HG03378 (cell line): ENCODE measurements around the gene ATP11A.

ENCODE experiments used
- ATAC-seq: cut with Tn5 transposase; IDR thresholded peaks from one replicate; pipeline ENCODE4 v1.9.1; 2021; ENCODE audit warnings: mild to moderate bottlenecking, moderate library complexity; ENCODE audit not compliant: unreplicated experiment

ATP11A gene

DNA sequence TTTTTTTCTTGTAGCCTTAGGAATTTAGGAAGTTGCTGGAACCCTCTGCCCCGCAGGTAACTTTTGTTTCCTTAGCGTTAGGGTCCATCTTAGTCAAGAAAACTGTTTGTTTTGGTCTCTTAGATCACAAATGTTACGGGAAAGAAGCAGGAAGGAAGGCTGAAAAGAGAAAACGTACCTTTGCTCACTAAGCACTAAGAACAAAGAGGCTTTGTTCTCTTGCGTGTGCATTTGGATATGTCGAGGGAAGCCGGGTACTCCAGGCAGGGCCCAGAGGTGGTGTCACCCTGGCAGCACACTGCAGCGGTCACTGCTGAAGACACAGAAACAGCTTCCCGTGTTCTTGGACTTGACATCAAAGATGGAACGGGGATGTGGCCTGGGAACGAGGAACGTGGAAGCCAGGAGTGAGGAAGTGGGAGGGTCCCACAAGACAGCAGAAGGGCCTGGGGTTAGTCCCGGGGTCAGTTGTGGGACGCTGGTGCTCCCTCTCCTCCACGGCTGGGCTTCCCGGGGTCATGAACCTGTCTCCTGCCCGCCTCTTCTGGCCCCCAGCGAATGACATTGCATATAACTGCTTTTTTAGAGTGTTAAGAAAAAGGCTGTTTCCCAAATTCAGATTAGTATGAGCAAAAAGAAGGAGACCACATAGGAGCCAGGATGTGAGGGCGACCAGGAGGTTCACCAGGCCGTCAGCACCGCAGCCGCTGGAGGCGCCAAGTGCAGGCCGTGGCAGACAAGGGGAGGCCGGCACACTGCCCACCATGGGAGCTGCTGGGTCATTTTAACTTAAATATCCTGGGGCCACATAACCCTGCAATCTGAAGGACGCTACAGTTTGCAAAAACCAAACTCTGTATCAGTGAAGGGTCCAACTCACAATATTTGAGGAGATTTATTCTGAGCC is 31.6 kb downstream of the ATP11A start:
- no peak for ATAC-seq

DNA sequence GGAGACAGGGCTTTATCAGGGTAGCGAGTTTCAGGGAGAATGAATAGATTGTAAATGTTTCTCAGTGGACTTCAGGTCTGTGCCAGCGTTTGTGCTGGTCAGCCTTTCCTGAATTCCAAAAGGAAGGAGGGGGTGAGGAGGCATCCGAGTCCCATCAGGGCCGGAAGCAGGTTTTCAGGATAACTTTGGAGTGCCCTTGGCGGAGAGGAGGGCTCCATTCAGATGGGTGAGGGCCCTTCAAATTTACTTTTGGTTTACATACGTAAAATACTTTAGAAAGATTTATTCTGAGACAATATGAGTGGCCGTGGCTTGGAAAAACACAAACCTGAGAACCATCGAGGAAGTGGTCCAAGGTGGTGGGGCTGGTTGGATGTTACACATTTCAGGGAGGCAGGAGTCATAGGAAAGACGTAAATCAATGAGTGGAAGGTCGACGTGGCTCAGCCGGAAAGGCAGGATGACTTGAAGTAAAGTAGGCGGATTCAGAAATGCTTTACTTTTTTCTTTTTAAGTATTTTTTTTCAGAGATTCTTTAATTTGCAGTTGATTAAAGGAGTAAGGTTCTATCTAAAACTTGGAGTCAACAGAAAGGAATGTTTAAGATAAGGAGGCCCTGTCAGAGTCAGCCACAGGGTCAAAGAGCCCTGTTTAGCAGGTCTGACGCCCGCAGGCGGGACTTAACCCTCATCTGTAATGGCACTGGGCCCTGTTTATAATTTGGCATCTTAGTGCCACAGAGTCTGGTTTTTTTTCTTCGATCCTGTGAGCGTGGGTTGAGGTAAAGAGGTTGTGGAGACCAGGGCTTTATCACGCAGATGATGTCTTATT is 32.8 kb downstream of the ATP11A start:
- no peak for ATAC-seq

DNA sequence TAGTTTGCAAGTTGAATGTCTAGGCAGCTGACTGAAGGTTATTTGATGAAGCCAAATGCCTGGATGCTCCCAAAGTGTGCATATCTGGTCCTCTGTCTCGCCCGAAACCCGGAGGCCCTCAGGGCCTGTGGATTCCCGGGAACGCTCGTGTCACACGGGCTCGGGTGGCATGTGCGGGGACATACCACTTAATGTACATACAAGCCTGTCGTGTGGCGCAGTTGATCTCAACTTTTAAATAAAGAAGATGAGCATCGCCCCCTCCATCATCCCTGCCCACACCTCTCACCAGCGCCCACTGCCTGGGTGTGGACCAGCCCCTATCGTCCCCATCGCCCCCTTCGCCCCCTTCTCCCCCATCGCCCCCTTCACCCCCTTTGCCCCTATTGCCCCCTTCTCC is 33.9 kb downstream of the ATP11A start:
- no peak for ATAC-seq

DNA sequence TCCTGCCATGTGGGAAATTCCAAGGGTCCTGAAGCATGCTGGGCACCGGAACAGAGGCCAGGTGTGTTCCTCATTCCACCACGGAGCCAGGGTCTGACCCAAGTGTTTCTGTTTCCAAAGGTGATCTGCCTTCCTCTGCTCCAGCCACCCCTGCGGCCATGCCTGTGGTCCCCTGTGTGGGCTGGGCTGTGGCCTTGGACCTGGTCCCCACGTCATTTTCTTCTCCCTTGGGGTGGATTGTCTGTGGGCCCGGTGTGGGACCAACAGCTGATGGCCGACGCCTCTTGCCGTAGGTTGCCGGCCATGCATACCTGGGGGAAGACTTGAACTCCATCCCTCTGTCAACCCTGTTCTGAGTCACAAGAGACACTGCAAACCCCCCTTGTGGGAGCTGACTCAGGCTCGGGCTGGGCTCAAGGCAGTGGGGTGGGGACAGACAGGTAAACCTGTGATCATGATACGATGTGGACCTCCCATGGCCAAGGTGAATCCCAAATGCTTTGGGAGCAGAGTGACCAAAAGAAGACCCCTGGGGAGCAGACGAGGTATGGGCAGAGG is 35.0 kb downstream of the ATP11A start:
- ATAC-seq: no peak

DNA sequence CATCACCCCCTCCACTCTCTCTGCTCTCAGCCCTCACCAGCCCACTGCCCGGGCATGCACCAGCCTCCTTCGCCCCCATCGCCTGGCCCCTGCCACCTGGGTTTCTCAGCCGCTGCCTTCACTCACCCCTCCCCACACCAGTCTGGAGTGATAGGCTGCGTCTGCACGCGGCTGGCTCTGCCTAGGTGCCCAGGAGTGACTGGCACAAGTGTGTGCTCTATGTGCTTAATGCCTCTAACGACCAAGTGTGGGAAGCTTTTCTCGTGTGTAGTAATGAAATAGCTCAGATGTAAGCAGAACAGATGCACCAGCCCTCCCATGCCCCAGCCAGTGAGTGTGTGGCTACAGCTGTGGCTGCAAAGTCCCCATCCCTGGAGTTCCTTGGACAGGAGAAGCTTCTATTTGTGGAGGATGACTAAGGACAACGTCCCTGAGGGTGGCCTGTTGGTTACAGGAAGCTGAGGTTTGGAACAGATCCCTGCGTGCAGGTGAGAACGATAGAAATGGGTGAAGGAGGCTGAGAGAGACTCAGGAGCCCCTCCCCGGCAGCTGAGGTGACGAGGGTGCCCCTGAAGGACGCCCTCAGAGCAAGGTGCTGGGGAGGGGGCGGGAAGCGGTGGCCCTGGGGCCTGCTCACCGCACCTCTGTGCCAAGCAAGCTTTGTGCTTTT is 35.6 kb downstream of the ATP11A start:
- ATAC-seq: peak; percentile 62

DNA sequence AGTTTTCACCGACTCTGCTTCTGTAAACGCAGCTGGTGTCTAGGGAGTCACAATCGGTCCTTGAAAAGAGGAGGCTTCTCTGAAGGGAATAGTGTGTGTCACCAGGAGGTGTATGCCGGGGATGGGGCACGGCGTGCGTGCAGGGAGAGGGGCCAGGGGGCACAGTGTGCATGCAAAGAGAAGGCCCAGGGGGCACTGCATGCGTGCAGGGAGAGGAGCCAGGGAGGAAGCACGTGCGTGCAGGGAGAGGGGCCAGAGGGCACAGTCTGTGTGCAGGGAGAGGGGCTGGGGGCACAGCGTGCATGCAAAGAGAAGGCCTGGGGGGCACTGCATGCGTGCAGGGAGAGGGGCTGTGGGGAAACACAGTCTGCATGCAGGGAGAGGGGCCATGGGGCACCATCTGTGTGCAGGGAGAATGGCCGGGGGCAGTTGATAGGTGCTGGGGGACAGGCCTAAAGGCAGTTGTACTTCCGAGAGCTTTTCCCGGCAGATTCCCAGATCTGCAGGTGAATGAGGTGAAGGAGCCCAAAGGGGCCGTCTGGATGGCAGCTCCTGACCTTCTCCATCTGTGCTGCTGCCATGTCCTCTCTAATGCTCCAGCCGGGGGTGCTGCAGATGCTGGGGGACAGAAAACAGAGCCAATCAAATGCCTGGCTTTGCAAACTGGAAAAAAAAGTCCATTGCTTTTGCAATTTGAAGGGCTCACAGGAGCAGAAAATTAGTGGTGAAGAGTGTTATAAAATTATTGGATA is 36.4 kb downstream of the ATP11A start:
- ATAC-seq: peak; percentile 19

DNA sequence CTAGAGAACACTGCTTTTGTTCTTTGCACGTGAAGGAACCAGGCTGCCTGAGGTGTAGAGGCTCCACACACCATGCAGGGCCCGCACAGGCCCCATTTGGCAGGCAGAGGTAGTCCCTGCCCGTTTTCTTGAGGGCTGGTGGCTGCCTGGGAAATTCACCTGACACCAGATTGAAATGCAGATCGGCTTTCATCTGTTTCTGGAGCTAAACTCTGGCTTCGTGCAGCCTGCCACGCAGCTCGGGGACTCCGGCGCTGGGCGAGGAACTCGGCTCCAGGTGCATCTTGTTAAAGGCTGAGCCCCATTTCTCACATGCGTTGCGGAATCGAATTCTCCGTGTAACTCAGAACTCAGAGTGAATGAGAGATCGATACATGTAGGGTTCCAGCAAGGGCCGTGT is 37.7 kb downstream of the ATP11A start:
- ATAC-seq: no peak

DNA sequence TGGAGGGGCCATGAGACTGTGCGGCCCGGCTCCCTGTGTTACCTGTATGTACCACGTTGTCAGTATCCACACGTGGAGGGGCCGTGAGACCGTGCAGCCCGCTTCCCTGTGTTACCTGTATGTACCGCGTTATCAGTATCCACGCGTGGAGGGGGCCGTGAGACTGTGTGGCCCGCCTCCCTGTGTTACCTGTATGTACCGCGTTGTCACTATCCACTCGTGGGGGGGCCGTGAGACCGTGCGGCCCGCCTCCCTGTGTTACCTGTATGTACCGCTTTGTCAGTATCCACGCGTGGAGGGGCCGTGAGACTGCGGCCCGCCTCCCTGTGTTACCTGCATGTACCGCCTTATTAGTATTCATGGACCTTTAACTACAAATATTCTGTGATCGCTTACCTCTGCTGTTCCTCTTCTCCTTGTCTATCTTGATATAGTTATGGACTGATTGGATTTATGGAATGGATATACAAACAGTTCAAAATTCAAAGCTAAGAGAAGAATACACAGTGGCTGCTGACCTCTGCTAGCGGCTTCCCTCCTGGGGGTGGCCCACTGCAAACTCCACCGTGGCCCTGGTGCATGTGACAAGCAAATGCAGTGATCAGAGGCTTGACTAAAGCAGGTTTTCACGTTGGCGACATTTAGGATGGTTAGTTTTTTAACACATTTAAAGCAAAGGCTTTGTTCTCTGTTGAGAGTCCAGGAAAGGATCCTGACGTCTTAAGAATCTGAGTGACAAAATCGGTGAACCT is 38.7 kb downstream of the ATP11A start:
- no peak for ATAC-seq

DNA sequence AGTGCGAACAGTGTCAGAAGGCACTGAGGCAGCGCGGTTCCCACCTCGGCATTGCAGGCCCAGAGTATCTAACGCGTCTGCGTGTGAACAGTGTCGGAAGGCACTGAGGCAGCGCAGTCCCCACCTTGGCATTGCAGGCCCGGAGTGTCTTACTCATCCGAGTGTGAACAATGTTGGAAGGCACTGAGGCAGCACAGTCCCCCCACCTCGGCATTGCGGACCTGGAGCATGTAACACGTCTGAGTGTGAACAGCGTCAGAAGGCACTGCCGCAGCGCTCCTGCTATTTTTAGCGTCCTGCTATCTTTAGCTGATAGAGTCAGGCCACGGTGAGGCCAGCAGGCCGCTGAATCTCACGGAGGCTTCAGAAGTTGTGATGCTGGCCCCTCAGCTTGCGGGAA is 39.6 kb downstream of the ATP11A start:
- ATAC-seq: no peak

DNA sequence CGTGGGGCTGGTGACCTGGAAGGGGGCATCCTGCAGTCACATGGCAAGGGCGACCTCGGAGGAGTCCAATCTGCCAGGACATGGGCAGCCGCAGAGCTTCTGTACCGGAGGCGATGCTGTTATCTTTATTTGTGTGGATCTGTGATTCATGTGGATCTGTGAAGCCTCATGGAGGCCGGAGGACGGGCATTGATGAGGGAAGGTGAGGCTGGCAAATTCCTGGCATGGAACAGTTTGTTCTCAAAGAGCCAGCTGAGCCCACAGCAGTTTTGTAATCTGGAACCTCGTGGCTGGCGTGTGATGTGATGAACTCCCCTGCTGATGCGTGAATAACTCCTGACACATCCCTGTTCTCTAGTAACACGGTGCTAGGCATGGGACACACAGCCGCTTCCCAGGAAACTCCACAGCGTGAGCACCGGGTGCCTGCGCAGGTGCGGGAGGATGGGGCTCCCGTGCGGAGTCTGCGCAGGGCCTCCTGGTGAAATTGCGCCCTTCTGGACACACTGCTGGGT is 40.4 kb downstream of the ATP11A start:
- no peak for ATAC-seq

DNA sequence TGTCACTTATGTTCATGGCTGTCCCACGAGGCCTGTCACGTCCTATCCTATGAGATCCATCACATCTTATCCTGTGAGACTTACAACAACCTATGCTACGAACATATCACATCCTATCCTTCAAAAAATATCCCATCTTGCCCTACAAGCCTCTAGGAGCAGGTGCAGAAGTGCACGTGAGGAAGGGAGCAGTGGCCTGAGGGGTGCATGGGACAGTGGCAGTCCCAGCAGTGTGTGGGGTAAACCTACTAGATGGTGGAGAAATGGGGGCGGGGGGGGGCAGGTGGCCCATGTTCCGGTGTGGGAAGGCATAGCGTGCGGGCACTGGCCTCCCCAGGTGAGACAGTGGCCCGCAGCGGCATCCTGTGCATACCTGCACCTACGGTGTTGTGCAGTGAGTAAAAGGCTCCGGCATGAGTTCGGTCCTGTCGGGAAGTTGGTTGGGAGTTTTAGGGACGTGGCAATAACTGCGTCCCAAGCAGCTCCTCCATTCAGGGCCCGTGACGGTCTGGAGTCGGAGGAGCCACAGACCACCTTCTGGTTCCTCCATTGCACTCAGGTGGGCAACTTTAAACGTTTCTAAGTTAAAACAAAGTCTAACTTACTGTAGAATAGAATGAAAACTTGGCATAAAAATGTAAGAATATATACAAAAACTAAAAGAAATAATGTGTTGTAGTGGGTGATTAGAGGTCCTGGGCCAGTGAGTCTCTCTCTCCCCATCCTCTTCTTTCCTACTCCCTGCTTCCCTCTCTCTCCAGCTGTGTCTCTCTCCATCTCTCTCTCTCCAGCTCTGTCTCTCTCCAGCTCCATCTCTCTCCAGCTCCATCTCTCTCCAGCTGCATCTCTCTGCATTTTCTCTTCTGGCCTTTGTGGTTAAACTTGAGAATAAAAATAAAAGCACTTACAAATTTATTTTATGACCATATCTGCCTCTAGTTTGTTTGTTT is 42.1 kb downstream of the ATP11A start:
- no peak for ATAC-seq

DNA sequence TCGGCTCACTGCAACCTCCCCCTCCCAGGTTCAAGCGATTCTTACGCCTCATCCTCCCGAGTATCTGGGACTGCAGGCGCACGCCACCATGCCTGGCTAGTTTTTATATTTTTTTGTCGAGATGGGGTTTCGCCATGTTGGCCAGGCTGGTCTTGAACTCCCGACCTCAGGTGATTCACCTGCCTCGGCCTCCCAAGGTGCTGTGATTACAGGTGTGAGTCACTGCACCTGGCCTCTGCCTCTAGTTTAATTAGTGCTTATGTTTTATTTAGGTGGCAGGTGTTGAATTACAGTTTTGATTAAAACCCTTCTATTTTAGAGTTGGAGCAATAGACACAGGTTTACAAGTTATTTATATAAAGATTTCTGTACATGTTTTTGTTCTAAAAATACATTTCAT is 42.8 kb downstream of the ATP11A start:
- no peak for ATAC-seq

DNA sequence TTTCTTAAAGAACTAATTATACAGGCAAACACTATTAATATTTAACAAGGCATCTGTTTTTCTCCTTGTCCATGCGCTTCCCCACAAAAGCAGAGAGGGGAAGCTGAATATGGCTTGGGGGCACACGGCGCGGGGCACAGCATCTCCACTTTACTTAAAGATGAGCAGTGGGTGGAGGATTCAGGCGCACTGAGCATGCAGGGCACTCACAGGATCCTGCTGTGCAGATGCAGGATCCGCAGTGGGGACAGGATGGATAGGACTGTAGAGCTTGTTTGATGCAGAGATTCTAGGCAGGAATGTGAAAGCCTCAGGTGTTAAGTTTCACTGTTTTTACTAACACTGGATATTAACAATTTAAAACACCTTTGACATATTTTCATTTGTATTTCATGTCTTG is 43.3 kb downstream of the ATP11A start:
- no peak for ATAC-seq

DNA sequence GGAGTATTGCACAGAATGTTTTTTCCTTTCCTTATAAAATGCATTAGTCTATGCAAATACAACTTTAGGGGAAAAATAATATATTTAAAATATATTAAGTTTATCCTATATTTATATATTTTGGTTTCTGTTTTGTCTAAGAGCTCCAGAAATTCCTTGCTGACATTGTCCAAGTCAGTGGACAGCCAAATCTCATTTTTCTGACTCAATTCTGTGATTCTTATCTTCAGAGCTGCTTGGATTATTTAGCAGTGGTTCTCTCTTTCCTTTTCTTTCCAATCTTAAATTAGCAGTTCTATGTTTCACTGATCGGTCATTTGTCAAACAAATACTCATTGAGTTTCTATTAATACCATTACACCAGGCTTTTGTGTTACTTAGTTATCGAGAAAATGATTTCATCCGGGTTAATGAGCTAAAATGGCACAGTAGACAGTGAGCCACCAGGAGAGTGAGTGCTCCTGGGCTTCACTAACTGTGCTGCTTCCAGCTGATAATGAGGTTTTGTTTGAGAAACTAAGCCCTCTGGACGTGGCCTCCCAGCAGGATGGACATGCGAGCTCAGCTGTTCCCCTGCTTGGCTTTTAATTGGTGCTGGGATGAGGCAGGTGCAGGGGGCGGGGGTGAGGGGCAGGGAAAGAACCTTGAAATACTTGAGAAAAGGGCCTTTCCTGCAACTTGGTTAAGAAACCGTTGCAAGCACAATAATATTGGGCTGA is 44.0 kb downstream of the ATP11A start:
- no peak for ATAC-seq

DNA sequence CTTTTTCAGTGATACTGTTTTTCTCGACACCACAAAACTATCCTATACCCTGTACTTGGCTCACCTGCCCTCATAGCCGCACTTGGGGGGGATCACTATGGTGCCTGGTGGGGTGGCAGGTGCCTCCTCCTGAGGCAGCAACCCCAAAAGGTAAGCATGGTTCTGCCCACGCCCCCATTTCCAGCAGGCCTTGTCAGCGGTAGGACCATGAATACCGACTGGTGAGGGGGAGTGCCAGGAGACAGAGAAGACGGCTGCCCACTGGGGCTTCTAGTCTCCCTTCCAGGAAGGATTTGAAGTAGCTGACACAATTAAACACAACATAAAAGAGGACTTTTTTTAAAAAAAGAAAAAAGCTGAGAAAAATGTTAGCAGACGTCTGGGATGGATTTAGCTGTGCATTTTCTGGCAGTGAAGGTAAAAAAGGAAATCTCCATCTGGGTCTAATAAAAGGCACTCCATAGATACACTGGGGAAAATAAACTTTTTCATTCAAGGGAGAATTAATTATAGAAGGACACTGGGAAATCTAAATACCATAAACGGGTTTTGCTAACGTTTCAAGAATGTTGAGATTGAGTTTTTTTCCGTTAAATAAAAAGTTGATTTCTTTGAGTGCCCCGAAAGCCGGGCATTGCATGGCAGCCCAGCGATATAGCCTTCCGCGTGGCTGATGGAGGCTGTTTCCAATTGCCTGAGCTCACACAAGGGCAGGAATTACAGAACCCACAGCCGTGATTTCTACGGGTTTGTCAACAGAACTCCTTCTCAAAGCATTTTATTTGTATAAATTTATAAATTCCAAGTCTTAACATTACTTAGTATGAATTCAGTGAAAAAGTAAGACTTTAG is 45.1 kb downstream of the ATP11A start:
- ATAC-seq: no peak

DNA sequence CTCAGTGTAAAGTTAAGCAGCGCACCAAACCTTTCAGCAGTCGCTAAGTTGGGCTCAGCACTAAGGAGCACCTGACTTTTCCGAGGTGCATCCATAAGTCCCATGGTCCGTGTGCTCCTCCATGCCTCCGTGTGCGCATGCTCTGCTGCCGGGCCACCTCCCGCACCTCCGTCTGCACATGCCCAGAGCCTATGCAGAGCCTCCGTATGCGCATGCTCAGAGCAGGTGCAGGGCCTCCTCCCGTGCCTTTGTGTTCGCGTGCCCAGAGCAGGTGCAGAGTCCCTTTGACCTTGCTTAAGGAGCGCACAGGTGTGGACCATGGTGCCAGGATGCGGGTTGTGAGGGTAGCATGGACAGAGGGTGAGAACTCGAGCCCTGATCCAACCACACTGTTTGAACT is 46.0 kb downstream of the ATP11A start:
- ATAC-seq: no peak

DNA sequence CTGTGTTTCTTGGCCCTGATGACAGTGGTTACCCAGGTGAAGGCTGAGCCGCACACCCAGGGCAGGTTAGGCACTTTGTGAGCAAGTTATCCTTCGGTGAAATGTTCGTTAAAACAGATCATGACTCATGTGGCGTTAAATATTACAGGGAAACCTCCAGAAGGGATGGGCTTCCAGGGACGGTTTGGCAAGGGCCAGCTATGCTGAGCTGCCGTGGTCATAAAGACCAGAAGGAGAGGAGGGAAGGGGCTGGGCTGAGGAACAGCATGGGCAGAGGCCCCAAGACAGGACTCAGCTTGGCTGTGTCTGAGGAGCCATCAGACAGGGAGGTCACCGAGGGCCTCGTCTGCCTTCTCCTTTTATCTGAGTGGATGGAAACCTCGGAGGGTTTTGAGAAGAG is 47.5 kb downstream of the ATP11A start:
- no peak for ATAC-seq
